H1 (cell line): Measurements from ENCODE around the gene C3orf38. TPM values are rescaled to one million over a fixed set of nuclear protein-coding genes. Genes with fewer than 3 reads are reported as not detected.

Experiments used
- POU5F1 ChIP-seq: IDR thresholded peaks from 2 replicates; pipeline ENCODE4 v1.6.1; 2011; ENCODE audit warnings: low read depth, mild to moderate bottlenecking, low read length, moderate library complexity
- SIX5 ChIP-seq: IDR thresholded peaks from 2 replicates; pipeline ENCODE4 v1.6.1; 2011; ENCODE audit warnings: mild to moderate bottlenecking, low read depth, low read length
- SUZ12 ChIP-seq: fragments of 200-600 bp; sonication (generic); IDR thresholded peaks from 2 replicates; pipeline ENCODE4 v1.6.1; 2012; ENCODE audit warnings: mild to moderate bottlenecking, inconsistent platforms, low read length, moderate library complexity, mixed read lengths
- polyA plus RNA-seq, 7 experiments: library from polyadenylated mRNA; depleted of rRNA in 3 of 7; stranded (reverse) in 5 of 7; unstranded in 2 of 7; fragments of >200 nt in 5 of 7; fragments of 200-250 nt in 2 of 7; gene quantifications; 1 replicate in 5 of 7; 2 replicates in 1 of 7; 4 replicates in 1 of 7; pipeline versions ENCODE4 v1.2.1 to v1.2.3, GENCODE V29; 2011 to 2013; ENCODE audit warnings: missing spikeins in 2 of 7, mixed read lengths in 2 of 7
- total RNA-seq: library from RNA; stranded (reverse); fragmentation: NEBNext Ultra II Directional; extraction: Animal tissue kit (Norgen Biotek cat#: 25700); gene quantifications from 2 replicates; pipeline ENCODE4 v1.2.1, GENCODE V29; 2021
- TF ChIP-seq, protein P1 (sequence below): fragments of 300-600 bp; sonication (generic); IDR thresholded peaks from 2 replicates; pipeline ENCODE4 v1.7.1; 2012; ENCODE audit warnings: low read length, moderate library complexity, mild to moderate bottlenecking, inconsistent platforms; ENCODE audit not compliant: insufficient replicate concordance

The C3orf38 gene
- total and polyA plus RNA-seq, 2 of the 8 experiments (the other 6 are each of a cell fraction or from before 2014, with no cell fraction given): 8.6 to 32.1 TPM

DNA sequence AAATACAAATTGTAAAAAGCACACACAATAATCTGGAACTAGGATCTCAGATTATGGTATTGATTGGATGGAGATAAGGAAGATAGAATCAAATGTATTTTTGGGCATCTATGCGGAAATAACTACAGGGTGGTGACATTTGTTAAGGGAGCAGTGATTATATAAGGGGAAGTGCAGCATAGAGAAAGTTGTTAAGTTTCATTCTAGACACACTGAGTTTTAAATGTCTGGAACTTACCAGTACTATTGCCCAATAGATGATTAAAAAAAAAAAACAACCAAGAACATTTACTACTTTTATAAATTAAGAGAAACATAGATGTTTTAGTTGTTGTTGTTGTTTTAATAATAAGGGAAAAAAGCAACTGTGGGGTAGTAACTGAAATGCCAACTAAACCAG is 32.1 kb upstream of the C3orf38 start (continued):
- TF ChIP-seq, protein P1, sequence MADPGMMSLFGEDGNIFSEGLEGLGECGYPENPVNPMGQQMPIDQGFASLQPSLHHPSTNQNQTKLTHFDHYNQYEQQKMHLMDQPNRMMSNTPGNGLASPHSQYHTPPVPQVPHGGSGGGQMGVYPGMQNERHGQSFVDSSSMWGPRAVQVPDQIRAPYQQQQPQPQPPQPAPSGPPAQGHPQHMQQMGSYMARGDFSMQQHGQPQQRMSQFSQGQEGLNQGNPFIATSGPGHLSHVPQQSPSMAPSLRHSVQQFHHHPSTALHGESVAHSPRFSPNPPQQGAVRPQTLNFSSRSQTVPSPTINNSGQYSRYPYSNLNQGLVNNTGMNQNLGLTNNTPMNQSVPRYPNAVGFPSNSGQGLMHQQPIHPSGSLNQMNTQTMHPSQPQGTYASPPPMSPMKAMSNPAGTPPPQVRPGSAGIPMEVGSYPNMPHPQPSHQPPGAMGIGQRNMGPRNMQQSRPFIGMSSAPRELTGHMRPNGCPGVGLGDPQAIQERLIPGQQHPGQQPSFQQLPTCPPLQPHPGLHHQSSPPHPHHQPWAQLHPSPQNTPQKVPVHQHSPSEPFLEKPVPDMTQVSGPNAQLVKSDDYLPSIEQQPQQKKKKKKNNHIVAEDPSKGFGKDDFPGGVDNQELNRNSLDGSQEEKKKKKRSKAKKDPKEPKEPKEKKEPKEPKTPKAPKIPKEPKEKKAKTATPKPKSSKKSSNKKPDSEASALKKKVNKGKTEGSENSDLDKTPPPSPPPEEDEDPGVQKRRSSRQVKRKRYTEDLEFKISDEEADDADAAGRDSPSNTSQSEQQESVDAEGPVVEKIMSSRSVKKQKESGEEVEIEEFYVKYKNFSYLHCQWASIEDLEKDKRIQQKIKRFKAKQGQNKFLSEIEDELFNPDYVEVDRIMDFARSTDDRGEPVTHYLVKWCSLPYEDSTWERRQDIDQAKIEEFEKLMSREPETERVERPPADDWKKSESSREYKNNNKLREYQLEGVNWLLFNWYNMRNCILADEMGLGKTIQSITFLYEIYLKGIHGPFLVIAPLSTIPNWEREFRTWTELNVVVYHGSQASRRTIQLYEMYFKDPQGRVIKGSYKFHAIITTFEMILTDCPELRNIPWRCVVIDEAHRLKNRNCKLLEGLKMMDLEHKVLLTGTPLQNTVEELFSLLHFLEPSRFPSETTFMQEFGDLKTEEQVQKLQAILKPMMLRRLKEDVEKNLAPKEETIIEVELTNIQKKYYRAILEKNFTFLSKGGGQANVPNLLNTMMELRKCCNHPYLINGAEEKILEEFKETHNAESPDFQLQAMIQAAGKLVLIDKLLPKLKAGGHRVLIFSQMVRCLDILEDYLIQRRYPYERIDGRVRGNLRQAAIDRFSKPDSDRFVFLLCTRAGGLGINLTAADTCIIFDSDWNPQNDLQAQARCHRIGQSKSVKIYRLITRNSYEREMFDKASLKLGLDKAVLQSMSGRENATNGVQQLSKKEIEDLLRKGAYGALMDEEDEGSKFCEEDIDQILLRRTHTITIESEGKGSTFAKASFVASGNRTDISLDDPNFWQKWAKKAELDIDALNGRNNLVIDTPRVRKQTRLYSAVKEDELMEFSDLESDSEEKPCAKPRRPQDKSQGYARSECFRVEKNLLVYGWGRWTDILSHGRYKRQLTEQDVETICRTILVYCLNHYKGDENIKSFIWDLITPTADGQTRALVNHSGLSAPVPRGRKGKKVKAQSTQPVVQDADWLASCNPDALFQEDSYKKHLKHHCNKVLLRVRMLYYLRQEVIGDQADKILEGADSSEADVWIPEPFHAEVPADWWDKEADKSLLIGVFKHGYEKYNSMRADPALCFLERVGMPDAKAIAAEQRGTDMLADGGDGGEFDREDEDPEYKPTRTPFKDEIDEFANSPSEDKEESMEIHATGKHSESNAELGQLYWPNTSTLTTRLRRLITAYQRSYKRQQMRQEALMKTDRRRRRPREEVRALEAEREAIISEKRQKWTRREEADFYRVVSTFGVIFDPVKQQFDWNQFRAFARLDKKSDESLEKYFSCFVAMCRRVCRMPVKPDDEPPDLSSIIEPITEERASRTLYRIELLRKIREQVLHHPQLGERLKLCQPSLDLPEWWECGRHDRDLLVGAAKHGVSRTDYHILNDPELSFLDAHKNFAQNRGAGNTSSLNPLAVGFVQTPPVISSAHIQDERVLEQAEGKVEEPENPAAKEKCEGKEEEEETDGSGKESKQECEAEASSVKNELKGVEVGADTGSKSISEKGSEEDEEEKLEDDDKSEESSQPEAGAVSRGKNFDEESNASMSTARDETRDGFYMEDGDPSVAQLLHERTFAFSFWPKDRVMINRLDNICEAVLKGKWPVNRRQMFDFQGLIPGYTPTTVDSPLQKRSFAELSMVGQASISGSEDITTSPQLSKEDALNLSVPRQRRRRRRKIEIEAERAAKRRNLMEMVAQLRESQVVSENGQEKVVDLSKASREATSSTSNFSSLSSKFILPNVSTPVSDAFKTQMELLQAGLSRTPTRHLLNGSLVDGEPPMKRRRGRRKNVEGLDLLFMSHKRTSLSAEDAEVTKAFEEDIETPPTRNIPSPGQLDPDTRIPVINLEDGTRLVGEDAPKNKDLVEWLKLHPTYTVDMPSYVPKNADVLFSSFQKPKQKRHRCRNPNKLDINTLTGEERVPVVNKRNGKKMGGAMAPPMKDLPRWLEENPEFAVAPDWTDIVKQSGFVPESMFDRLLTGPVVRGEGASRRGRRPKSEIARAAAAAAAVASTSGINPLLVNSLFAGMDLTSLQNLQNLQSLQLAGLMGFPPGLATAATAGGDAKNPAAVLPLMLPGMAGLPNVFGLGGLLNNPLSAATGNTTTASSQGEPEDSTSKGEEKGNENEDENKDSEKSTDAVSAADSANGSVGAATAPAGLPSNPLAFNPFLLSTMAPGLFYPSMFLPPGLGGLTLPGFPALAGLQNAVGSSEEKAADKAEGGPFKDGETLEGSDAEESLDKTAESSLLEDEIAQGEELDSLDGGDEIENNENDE: no peak
- no peak for TF ChIP-seq SUZ12
- TF ChIP-seq SIX5: no peak
- no peak for TF ChIP-seq POU5F1
